HG02870 (cell line): ENCODE measurements around the gene KIF26A.
"Not testable (repeated sequence)": the region's sequence is repeated elsewhere in the genome, so short reads cannot be mapped to it uniquely, and the experiment has no call there.

ENCODE experiments used
- ATAC-seq: cut with Tn5 transposase; IDR thresholded peaks from one replicate; pipeline ENCODE4 v1.9.1; 2021; ENCODE audit warnings: mild to moderate bottlenecking, moderate library complexity; ENCODE audit not compliant: unreplicated experiment

Gene KIF26A

DNA sequence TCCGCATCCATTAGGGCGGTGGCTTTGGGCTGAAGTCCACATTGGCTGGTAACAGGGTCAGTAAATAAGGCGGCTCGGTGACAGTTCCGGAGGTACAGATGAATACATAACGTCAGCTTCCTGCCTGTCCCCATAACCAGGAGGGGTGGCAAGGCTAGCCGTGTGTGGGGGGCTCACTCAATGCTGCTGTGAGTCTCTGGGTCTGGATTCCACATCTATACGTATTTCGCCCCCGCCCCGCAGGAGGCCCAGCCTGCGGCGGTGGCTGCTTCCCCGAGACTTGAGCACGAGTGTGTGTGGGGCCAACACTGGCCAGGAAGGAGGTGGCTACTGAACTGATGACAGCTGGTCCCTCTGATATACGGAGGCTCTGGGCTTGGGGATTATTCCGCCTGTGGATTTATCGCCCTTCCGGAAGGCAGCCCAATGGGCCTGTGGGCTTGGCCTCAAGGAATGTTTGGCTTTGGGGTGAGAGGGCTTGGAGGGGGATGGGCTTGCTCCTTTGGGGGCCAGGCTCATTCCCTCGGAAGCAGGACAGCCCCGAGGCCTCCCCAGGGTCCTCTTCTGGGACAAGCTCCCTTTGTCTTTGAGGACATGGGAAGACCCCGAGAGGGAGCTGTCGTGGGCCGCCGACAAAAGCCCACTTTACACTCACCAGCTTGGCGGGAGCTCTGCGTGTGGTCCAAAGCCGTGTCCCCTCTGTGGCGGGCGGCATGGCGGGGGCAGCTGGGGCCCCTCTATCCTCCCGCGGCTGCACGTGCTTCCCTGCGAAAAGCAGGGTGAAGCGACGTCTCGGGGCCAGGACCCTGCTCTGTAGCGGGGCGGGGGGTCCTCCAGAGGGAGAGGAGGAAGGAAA is 82.1 kb downstream of the KIF26A start:
- no peak for ATAC-seq

DNA sequence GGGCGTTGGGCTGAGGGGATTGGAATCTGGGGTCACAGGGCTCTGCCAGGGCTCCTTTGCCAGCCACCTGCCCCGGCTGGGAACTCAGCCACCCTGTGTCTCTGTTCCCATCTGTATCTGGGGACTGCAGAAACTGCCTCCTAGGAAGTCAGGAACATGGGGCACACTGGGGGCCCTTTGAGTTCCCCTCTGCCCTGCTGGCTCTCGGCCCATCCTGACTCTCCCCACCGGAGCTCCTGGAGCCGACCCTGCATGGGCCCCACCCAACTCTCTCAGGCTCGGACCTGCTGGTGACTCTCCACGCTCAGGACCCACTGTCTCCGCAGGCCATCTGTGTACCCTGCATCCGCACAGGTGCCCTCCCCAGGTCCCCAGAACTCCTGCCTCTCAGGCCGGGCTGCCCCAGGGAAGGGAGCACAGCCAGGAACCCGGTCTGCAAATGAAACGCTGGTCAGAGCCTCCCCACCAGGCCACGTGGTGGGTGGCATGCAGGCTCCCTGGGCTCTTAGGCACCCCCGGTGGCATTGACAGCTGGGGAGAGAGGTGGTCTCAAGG is 82.8 kb downstream of the KIF26A start:
- ATAC-seq, result no peak

DNA sequence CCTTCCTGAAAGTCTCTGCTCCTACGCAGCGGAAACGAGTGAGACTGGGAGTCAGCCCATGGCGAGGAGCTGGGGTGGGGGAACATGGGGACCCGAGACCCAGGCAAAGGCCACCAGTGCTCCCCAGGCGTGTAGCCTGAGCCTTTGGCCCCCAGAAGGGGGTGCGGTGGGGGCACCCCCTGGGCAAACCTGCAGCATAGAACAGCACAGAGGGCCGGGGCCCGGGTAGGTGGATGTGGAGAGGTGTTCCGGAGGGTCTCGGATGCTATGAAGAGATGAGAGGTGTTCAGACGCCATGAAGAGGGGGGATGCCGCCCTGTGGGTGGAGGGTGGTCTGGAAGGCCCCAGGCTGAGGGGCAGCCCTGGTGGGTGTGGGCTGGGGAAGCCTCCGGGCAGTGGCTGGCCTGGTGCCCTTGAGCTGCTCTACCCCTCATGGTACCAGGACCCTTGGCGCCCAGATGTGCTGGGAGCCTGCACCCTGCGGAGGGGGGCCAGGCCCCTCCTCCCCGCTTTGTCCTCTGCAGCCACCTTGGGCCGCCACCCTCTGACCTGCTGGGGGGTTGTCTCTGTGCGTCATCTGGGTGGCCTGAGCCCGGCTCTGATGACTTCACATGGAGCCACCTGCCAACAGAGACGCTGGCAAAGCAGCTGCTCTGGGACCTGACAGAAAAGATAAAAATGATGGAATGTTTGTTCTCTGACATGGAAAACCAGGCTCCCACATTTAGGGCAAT is 83.4 kb downstream of the KIF26A start:
- ATAC-seq, result no peak

DNA sequence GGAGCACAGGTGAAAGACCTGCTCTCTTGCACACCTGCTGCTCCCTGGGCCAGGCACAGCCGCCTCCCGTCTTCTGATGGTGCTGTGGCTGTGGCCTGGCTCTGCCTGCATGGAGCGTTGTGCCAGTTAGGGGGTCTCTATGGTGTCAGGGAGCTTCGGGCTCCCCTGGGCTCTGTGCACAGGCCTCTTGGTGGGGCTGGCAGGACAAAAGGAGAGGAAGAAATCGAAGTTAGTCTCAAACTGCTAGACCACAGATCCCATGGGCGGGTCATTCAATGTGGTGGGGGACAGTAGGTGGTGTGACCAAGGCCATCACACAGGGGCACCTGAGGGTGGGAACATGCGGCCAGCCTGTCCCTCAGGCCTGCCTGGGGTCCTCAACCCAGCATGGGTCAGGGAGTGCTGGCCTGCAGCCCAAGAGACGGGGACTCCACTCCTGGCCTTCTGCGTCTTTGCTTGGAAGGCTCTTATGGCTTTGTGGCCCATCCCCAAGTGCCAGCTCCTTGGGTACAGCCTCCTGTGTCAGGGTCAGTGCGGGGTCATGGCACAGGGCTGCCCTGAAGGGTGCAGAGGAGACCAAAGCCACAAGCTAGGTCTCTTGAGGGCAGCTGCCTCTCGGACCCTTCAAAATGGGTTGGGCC is 84.1 kb downstream of the KIF26A start:
- no peak for ATAC-seq

DNA sequence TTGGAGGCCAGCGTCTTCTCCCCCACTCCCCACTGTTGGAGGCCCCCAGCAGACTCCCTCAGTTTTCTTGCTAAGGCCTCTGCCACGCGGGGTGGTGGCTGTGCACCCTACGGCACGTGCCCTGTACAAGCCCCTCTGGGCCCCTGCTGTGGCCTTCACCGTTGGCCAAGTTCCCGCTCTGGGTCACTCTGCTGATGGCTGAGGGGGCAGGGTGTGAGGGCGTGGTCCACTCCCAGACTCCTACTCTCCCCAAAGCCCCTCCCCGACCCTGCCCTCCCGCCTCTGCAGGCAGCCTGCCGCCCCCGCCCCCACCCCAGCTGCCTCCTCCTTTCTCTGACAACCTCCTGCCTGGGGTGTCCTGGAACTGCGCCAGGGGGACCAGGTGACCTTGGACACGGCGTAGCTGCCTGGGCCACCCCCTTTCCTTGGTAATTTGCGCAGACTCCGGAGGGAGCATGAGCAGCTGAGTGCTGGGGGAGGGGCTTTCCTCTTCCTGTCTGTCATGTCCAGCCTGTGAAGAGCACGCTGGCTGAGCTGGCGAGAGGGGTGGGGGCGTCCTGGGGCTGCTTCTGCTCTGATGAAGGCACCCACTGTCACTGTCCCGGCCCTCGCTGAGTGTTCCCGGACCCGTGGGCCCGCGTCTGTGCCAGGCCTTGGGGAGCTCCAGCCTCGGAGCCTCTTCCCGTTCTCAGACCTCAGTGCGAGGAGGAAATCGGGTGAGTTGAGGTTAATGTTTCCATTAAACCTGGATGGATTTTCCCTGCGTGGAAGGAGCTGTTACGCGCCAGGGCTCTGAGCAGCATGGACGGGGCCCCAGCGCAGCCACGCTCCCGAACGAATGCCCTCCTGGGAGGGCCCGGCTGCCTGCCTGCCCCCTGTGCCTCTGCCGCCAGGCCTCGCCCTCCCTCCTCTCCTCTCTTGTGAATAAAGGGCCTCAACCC is 85.0 kb downstream of the KIF26A start:
- ATAC-seq, result no peak

DNA sequence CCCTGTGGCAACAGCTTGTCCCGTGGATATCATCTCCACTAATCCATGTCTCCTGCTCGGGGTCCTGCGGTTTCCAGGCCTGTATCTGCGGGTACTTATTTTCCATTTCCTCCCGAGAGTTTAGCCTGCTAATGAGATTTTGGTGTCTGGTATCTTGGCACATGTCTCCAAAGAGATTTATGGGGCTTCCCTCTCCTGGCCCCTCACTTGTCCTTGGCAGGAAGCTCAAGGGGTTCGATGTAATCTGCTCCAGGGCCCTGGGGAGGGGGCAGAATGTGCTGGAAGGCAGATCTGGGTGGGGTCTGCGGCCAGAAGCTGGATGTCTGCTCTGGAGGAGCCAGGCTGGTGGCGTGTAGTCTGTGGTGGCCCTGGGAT is 85.7 kb downstream of the KIF26A start:
- ATAC-seq, result no peak

DNA sequence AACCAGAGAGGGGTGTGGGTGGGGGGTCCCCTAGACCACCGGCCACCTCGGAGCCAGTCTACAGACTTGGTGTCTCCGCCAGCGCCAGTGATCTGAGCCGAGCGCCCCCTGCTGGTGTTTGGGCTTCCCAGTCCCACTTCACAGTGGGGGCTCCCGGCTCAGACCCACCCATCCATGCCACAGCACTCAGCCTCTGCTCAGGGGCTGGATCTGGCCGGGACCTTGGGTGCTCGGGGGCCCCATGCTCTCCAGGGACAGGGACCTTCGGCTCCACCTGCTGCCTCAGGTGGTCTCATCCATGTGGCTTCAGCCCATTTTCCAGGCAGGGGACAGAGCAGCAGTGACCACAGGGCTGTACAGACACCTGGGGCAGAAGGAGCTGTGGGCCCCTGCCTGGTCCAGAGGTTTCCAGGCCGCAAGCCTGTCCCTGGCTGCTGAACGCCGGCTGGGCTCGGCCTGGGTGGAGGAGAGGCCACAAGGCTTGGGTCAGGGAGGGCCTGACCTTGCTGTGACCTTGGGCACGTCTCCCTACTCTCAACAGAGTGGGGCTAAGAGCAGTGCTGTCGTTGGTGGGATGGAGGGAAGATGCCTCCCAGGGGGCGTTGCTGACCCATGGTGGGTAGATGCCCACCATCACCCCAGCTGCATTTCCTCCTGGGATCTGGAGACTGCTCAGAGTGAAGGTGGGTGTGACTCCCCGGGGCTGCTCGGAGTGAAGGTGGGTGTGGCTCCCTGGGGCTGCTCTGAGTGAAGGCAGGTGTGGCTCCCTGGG is 86.3 kb downstream of the KIF26A start:
- no peak for ATAC-seq

DNA sequence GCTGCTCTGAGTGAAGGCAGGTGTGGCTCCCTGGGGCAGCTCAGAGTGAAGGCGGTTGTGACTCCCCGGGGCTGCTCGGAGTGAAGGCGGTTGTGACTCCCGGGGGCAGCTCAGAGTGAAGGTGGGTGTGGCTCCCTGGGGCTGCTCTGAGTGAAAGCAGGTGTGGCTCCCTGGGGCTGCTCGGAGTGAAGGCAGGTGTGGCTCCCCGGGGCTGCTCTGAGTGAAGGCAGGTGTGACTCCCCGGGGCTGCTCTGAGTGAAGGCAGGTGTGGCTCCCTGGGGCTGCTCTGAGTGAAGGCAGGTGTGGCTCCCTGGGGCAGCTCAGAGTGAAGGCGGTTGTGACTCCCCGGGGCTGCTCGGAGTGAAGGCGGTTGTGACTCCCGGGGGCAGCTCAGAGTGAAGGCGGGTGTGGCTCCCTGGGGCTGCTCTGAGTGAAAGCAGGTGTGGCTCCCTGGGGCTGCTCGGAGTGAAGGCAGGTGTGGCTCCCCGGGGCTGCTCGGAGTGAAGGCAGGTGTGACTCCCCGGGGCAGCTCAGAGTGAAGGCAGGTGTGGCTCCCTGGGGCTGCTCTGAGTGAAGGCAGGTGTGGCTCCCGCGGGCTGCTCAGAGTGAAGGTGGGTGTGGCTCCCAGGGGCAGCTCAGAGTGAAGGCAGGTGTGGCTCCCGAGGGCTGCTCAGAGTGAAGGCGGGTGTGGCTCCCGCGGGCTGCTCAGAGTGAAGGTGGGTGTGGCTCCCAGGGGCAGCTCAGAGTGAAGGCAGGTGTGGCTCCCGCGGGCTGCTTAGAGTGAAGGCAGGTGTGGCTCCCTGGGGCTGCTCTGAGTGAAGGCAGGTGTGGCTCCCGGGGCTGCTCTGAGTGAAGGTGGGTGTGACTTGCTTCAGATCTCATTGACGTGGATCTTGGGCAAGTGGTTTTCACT is 87.1 kb downstream of the KIF26A start:
- ATAC-seq, result not testable (repeated sequence)

DNA sequence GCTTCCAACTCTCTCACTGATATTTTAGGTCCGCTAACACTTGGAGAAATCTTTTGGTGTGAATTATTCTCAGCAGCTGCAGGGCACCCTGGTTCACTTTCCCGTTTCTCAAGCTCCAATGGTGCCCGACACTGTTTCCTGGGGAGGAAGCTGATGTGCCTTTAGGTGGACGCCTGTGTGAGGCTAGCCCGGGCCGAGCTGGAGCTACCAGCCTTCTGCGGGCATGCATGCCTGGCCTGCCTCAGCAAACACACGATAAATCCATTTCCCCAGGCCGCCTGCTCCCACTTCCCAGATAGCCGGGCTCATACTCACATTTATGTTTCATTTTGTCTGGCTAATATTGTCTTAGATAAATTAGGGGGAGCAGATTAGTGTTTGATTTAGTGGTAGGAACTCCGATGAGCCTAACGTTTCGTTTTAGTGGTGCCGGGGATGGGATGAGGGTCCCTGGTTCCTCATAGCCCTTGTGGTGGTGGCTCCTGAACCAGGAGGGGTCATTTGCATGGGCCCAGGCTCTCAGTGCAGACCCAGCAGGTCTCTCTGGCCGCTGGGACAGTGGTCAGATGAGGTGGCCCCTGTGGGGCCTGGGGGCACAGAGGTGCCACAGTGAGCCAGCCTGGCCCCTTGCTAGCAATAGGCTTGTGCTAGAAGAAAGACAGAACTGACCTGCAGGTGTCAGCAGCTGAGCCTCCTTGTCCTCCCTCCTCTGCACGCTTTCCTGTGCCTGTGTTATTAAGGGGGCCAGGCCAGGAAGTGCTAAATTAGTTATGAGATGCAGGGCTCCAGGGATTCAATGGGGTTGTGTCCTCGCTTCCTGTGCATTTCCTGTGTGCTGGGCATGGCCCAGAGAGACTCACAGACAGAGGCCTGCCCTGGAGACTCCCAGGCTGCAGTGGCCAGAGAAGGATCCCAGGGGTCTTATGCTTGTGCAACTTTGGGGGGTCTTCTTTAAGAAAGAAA is 88.3 kb downstream of the KIF26A start:
- ATAC-seq, result no peak

DNA sequence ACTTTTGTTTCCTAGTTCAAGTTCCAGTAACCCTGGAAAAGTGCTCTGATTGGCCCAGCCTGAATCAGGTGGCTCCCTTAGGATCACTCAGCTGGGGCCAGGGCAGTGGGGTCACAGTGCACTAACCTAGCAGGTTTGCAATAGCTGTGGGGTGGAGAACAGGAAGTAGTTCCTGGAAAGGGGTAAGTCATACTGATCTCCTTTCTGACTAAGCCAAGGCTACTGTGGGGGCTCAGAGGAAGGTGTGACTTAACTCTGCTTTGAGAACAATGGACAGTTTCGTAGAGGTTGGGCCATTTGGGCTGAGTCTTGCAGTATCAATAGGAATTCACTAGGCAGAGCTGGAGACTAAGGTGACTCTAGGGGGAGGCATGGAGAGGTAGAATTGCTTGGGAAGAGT is 89.4 kb downstream of the KIF26A start:
- ATAC-seq, result no peak

DNA sequence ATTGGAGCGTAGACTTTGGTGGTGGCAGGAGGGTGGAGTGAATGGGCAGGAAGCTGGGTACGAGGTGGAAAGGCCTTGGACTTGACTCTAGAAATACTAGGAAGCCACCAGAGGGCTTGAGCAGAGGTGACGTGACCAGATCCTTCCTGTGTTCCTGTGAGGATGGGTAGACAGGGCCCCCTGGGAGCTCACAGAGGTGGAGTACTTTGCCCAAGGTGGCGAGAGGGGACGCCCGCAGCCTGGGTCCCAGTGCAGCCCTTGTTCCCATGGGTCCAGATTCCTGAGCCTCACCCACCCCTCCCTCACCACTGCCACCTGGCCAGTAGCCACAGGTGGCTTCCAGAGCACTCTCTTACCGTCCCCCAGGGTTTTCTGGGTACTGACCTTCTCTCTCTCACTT is 89.8 kb downstream of the KIF26A start:
- no peak for ATAC-seq

DNA sequence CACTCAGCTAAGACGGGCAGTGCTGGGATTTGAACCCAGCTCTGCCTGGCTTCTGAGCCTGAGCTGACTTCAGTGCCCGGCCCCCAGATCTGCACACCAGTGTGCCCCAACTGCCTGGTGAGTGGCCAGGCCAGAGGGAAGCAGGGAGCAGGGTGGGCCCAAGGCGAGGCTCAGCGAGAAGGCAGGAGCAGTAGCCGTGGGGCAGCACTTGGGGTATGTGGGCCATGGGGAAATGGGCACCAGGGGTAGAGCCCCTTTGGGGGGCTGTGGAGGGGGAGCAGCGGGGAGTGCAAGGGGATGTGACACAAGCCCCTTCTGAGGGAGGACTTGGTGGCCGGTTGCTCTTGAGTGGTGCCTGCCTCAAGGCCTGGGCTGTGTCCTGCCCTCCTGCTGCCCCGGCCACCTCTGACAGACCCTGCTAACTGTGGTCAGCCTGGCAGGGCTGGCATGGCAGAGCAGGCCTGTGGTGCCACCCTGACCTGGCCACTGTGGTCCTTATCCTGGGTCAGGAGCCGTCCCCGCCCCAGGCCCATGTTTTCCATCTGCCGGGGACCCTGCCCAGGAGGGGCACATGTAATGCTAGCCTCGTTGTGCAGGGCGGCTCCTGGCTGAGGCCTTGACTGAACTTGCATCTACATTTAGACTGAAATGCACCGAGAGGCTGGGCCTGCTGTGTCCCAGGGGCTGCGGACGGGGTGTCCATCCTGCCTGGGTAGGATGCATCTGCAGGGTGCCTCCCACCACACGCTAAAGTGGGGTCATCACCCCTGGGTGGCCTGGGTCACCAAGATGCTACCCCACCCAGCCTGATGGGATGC is 90.5 kb downstream of the KIF26A start:
- ATAC-seq, result no peak

DNA sequence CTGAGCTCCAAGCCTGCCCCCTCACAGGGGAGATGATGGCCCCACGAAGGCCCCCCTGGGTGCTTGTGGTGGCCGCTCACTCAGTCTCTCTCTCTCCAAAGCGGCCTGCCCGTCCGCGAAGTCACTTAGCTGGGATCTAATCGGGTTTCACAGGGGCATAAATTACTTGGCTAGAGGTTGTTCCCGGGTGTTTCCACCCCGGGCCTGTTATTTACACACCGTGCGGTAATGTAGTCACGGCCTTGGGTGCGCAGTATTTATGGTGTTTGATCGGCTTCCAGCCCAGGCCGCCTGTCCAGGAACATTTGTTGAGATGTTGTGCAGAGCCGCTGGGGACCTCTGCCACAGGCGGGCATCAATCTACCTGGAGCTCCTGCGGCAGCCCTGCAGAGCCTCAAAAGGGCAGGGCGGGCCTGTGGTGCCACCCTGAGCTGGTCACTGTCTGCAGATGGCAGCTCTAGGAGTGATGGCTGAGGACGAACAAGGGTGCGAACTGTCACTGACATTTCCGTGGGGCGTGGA is 91.2 kb downstream of the KIF26A start:
- no peak for ATAC-seq

DNA sequence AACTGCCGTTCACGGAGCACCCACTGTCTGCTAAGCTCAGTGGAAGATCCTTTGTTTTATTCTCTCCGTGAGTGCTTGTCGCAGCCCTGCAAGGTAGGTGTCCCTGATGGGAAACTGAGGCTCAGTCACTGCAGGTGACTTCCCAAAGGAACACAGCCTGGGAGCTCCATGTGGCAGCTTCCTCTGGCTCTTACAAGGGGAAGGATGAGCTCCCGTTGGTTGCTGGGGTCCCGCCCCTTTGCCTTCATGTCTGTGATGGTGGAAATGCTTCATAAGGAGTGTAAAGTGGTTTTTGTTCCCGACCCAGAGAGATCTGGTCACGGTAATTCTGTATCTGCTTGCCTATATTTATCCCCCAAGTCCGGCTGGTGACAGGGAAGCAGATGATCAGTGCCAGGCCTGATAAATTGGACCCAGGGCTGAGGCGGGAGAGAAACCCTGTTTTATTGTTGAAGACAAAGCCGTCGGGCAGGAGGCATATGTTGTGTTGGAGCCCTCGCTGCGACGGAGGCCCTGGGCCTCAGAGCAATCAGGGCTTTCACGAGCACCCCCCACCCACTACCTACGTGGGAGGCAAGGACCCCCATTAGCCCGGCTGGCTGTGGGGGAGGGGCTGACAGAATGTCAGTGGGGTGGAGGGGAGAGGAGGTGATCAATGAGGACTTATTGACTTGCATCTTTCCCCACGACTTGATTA is 91.9 kb downstream of the KIF26A start:
- ATAC-seq, result no peak
